GM19023 (cell line): ENCODE measurements around the gene CBR4.
"Not testable (repeated sequence)": the region's sequence is repeated elsewhere in the genome, so short reads cannot be mapped to it uniquely, and the experiment has no call there.

Experiments used
- ATAC-seq: cut with Tn5 transposase; IDR thresholded peaks from one replicate; pipeline ENCODE4 v1.9.1; 2021; ENCODE audit warnings: mild to moderate bottlenecking, moderate library complexity; ENCODE audit not compliant: unreplicated experiment

Gene CBR4

GRCh38 chr4:169035871-169036620, 26.0 kb upstream of the CBR4 start:
- not testable (repeated sequence) for ATAC-seq

- ATAC-seq: no peak
These were observed 23.6 kb upstream of the CBR4 start for GRCh38 chr4:169033660-169034059.

- ATAC-seq: no peak
These were observed 23.0 kb upstream of the CBR4 start for GRCh38 chr4:169032883-169033645.

GRCh38 chr4:169032194-169032593, 22.1 kb upstream of the CBR4 start:
- ATAC-seq: no peak

GRCh38 chr4:169031392-169031791, 21.3 kb upstream of the CBR4 start:
- no peak for ATAC-seq

- ATAC-seq: no peak
These were observed 20.5 kb upstream of the CBR4 start for GRCh38 chr4:169030562-169030982.

GRCh38 chr4:169029947-169030346, 19.9 kb upstream of the CBR4 start:
- no peak for ATAC-seq

GRCh38 chr4:169027663-169028062, 17.6 kb upstream of the CBR4 start:
- no peak for ATAC-seq

GRCh38 chr4:169025184-169025583, 15.1 kb upstream of the CBR4 start:
- ATAC-seq: peak; percentile 13

- ATAC-seq: peak; percentile 87
These were observed 14.7 kb upstream of the CBR4 start for GRCh38 chr4:169024762-169025161.

- ATAC-seq: no peak
These were observed 8.4 kb upstream of the CBR4 start for GRCh38 chr4:169018406-169018805.

GRCh38 chr4:169017971-169018370, 7.9 kb upstream of the CBR4 start:
- ATAC-seq: no peak

- ATAC-seq: no peak
These were observed 5.2 kb upstream of the CBR4 start for GRCh38 chr4:169015186-169015623.

- no peak for ATAC-seq
These were observed 4.5 kb upstream of the CBR4 start for GRCh38 chr4:169014586-169014985.

- no peak for ATAC-seq
These were observed 3.3 kb upstream of the CBR4 start for GRCh38 chr4:169013396-169013795.

- no peak for ATAC-seq
These were observed 2.0 kb upstream of the CBR4 start for GRCh38 chr4:169012049-169012448.

- peak; percentile 40 for ATAC-seq
These were observed 550 bp downstream of the CBR4 start for GRCh38 chr4:169009286-169010124.

GRCh38 chr4:169005453-169006099, 4.5 kb downstream of the CBR4 start:
- ATAC-seq: no peak

GRCh38 chr4:169000315-169000714, 9.7 kb downstream of the CBR4 start:
- ATAC-seq: no peak

- no peak for ATAC-seq
These were observed 10.2 kb downstream of the CBR4 start for GRCh38 chr4:168999809-169000208.

- ATAC-seq: no peak
These were observed 11.5 kb downstream of the CBR4 start for GRCh38 chr4:168998596-168998995.
